Psoas muscle (tissue), 8 donors: ENCODE data around the gene SPSB1. TPM values are rescaled to one million over a fixed set of nuclear protein-coding genes. Genes with fewer than 3 reads are reported as not detected.

Source experiments
- ATAC-seq, 4 donors: fragments of 200-7000 bp; cut with Tn5 transposase; one replicate each; pipeline ENCODE4 v1.9.1; 2020; ENCODE audit warnings: moderate library complexity in 3 of 4, mild to moderate bottlenecking in 2 of 4
- DNase-seq, 2 donors: peaks; one replicate each; pipeline ENCODE4 v3.0.0-alpha.2; 2020
- H3K27ac ChIP-seq: fragments of 200-600 bp; one replicate; pipeline ENCODE4 v1.8.0; 2022
- H3K27me3 ChIP-seq, 3 donors: fragments of 200-600 bp in 1 of 3; one replicate each; pipeline versions ENCODE4 v1.6.1 to v1.8.0; 2013 to 2022; ENCODE audit warnings: low read length in 2 of 3, mild to moderate bottlenecking in 2 of 3, moderate library complexity in 1 of 3; ENCODE audit not compliant: insufficient read depth in 3 of 3
- H3K36me3 ChIP-seq, 2 donors: fragments of 200-600 bp in 1 of 2; one replicate each; pipeline versions ENCODE4 v1.6.1 to v1.8.0; 2013 to 2022; ENCODE audit warnings: low read depth in 1 of 2, mild to moderate bottlenecking in 1 of 2, moderate library complexity in 1 of 2; ENCODE audit not compliant: insufficient read depth in 1 of 2
- H3K4me1 ChIP-seq: fragments of 200-600 bp; one replicate; pipeline ENCODE4 v1.8.0; 2022
- H3K4me3 ChIP-seq: fragments of 200-600 bp; one replicate; pipeline ENCODE4 v1.8.0; 2022; ENCODE audit warnings: mild to moderate bottlenecking
- H3K9me3 ChIP-seq: fragments of 200-600 bp; one replicate; pipeline ENCODE4 v1.8.0; 2022
- WGBS, 3 donors: extraction: QIAGEN DNeasy Blood & Tissue Kit; methylation state at CpG; one replicate each; pipeline versions ENCODE4 v1.1.6 to v1.1.7; 2013; 5-methylcytosine and 5-hydroxymethylcytosine counted together
- intact Hi-C, 2 donors: fragments of 100-400 bp; cut with DNase I; formaldehyde crosslinking; loops; one replicate each; pipeline versions ENCODE4 v1.11.0 to v1.14.2; 2022
- polyA plus RNA-seq, 3 donors: library from polyadenylated mRNA; stranded (reverse); fragments of 200-250 nt; gene quantifications; one replicate each; pipeline ENCODE4 v1.2.3, GENCODE V29; 2013
- total RNA-seq, 4 donors: library from RNA; stranded (reverse); fragmentation: NEBNext Ultra II Directional in 2 of 4; extraction: Animal tissue kit (Norgen Biotek cat#: 25700) in 2 of 4; gene quantifications; one replicate each; pipeline versions ENCODE4 v1.2.1 to v1.2.4, GENCODE V29; 2021 to 2023
- TF ChIP-seq, protein P1 (sequence below): fragments of 200-600 bp; IDR thresholded peaks from one replicate; pipeline ENCODE4 v1.8.0; 2022; ENCODE audit warnings: antibody characterized with exemption
- donor health status: healthy with polysubstance abuse.
- donor health status: DM: no; HTN: no; CAD: no; lungs with moderate emphysema.
- donor health status: Bipolar disorder and iron deficiency.
- donor health status: healthy.
- donor health status: DM: yes; HTN: yes; CAD: no.
- donor health status: DM: no; HTN: no; CAD: no.
- donor health status: DM: no; HTN: no; CAD: no.
- donor health status: DM: yes; HTN: yes; CAD: no.

Gene SPSB1
- total and polyA plus RNA-seq, 7 donors: 12.0 to 60.7 (median 31.3) TPM

DNA sequence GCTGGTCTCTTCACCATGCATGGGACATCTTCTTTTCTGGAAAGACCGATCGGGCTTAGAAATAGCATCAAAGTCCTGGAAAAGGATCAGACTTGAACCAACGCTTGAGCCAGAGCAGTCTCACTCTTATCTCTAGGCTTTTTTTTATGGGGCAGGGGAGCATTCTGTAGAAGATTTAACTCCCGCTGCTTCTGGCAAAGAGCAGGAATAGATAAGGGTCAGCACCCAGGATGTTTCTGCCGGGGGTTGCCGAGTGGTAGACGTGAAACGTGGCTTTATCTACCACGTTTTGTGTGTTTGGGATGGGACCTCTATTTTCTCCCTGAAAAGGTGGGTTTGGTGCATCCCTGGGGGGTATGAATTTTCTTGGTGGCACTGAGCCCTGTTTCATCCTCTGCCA lies 18.8 kb downstream of the SPSB1 start:
- DNase-seq: no peak
- H3K36me3 ChIP-seq: no peaks in the 10 kb centered on the region
- TF ChIP-seq, protein P1, sequence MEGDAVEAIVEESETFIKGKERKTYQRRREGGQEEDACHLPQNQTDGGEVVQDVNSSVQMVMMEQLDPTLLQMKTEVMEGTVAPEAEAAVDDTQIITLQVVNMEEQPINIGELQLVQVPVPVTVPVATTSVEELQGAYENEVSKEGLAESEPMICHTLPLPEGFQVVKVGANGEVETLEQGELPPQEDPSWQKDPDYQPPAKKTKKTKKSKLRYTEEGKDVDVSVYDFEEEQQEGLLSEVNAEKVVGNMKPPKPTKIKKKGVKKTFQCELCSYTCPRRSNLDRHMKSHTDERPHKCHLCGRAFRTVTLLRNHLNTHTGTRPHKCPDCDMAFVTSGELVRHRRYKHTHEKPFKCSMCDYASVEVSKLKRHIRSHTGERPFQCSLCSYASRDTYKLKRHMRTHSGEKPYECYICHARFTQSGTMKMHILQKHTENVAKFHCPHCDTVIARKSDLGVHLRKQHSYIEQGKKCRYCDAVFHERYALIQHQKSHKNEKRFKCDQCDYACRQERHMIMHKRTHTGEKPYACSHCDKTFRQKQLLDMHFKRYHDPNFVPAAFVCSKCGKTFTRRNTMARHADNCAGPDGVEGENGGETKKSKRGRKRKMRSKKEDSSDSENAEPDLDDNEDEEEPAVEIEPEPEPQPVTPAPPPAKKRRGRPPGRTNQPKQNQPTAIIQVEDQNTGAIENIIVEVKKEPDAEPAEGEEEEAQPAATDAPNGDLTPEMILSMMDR: no peak
- 88 to 89% (median 89%) methylated on average over 9 of the region's 9 CpGs for WGBS, 3 donors
- H3K4me1 ChIP-seq: peaks cover 12% of the 10 kb centered on the region
- H3K9me3 ChIP-seq: no peaks in the 10 kb centered on the region
- no peak for ATAC-seq
- no peak overlapping the region for H3K4me3 ChIP-seq
- H3K27me3 ChIP-seq: no peaks in the 10 kb centered on the region
- intact Hi-C loops: no loop called here
- H3K27ac ChIP-seq: no peak overlapping the region

DNA sequence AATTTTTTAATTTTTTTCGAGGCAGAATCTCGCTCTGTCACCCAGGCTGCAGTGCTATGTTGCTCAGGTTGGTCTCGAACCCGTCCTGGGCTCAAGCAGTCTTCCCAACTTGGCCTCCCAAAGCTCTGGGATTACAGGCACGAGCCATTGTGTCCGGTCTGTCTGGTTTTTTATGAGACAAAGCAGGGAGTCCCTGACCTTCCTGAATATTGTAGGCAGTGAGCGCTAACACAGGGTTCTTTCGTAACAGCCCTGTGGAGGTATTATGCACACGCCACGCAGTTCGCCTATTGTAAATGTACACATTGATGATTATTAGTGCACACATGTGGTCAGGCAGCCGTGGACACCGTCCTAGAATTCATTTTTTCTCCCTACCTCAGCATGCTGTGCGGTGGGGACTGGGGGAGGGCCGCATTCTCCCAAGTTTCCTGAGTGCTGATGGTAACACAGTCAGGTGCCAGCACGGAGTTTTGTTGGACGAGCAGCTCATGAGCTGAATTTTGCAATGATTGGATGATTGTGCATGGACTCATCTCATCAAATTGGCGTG lies 19.6 kb downstream of the SPSB1 start:
- Histone ChIP-seq H3K4me1 (peaks cover 16% of the 10 kb centered on the region), H3K36me3 (no peaks in the 10 kb centered on the region), H3K27ac (no peak overlapping the region), H3K9me3 (no peaks in the 10 kb centered on the region), H3K4me3 (no peak overlapping the region), H3K27me3 (no peaks in the 10 kb centered on the region)
- TF ChIP-seq, protein P1: no peak
- intact Hi-C loops: no loop called here
- DNase-seq: no peak
- no peak for ATAC-seq
- 90 to 92% (median 91%) methylated on average over 18 of the region's 18 CpGs for WGBS, 3 donors

DNA sequence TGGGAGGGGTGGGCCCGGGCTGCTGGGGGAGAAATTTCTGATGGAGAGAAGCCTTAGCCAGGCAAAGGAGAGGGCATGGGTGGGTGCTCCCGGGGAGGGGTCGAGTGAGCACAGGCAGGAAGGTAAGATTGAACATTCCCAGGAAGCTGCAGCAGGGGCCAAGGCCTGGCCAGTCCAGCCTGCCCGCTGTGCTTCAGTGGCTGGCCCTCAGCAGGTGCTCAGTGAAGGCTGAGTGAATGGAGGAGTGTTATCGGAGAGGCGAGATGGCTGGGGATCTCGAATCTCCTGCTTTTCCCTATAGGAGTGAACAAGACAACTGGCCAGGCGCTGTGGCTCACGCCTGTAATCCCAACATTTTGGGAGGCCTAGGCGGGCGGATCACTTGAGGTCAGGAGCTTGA lies 20.9 kb downstream of the SPSB1 start:
- intact Hi-C loops: no loop called here
- H3K27me3 ChIP-seq: no peaks in the 10 kb centered on the region
- no peak overlapping the region for H3K4me3 ChIP-seq
- H3K27ac ChIP-seq: no peak overlapping the region
- no peaks in the 10 kb centered on the region for H3K9me3 ChIP-seq
- H3K36me3 ChIP-seq: no peaks in the 10 kb centered on the region
- TF ChIP-seq, protein P1: no peak
- 89 to 93% (median 91%) methylated on average over 11 of the region's 11 CpGs for WGBS, 3 donors
- H3K4me1 ChIP-seq: peaks cover 16% of the 10 kb centered on the region
- no peak for DNase-seq
- no peak for ATAC-seq

DNA sequence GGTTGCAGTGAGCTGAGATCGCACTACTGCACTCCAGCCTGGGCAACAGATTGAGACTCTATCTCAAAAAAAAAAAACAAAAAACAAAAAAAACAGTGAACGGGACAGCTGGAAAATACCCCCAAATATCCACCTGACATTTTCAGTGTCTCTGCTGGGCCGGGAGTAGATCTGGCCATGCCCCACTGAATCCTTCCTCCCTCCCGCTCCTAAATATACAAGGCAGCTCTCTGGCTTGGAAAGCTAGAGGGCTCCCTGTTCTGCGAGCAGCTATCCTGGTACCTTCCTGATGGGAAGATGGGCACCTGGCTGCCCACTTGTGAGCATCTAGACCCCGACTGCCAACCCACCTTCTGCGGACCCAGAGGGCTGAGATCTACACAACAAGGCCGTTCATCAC lies 21.4 kb downstream of the SPSB1 start:
- DNase-seq (no peak), ATAC-seq (no peak)
- 72 to 75% (median 73%) methylated on average over 8 of the region's 8 CpGs for WGBS, 3 donors
- Histone ChIP-seq H3K36me3 (no peaks in the 10 kb centered on the region), H3K9me3 (no peaks in the 10 kb centered on the region), H3K27me3 (no peaks in the 10 kb centered on the region), H3K4me3 (no peak overlapping the region), H3K4me1 (peaks cover 16% of the 10 kb centered on the region), H3K27ac (no peak overlapping the region)
- intact Hi-C loops: no loop called here
- TF ChIP-seq, protein P1: no peak
